Measurements from ENCODE around the gene SH3GLB1. TPM values are rescaled to one million over a fixed set of nuclear protein-coding genes. Genes with fewer than 3 reads are reported as not detected.

Gene SH3GLB1
- total RNA-seq, 1 experiment from 2014 or later: 36.6 TPM

GRCh38 chr1:86756062-86756406 is 51.7 kb downstream of the SH3GLB1 start:
- H3K9me3 Mint-ChIP-seq: no peaks in the 10 kb centered on the region

More at GRCh38 chr1:86756062-86756406, 51.7 kb downstream of the SH3GLB1 start:
- Histone ChIP-seq H2BK15ac (ENCODE audit: low read depth, low read length) (no peak overlapping the region), H2AFZ (ENCODE audit: low read length) (no peak overlapping the region), H4K20me1 (ENCODE audit: control insufficient read depth, insufficient read depth, insufficient read length) (no peaks in the 10 kb centered on the region), H3K14ac (ENCODE audit: insufficient read depth, low read length) (no peak overlapping the region), H3K23me2 (ENCODE audit: insufficient read length, low read depth, low read length, poor library complexity, severe bottlenecking) (no peaks in the 10 kb centered on the region), H4K8ac (replicated peaks; ENCODE audit: insufficient read length, low read depth, low read length) (no peak overlapping the region), H3K4me1 (ENCODE audit: insufficient read depth, low read length) (peaks cover 5% of the 10 kb centered on the region; the same call in 1 of the 2 replicates), H3K79me2 (ENCODE audit: insufficient read depth, low read length) (no peaks in the 10 kb centered on the region), H4K5ac (ENCODE audit: insufficient read length, low read depth, low read length) (no peak overlapping the region), H2BK20ac (ENCODE audit: low read depth, low read length, poor library complexity, severe bottlenecking) (no peak overlapping the region), H3K18ac (ENCODE audit: insufficient read length, low read depth, low read length) (no peak overlapping the region), H3K4me2 (ENCODE audit: insufficient read depth, insufficient read length, low read length) (no peak overlapping the region), H3K9me3 (ENCODE audit: control insufficient read depth, low read depth, low read length) (no peaks in the 10 kb centered on the region), H3T11ph (ENCODE audit: low read length) (no peak overlapping the region), H2BK5ac (ENCODE audit: insufficient read length, low read length) (no peak overlapping the region), H3K56ac (ENCODE audit: insufficient read length, low read depth, low read length) (no peak overlapping the region), H2BK120ac (ENCODE audit: low read depth, low read length, poor library complexity, severe bottlenecking) (no peak overlapping the region), H3K79me1 (ENCODE audit: insufficient read depth, low read depth, low read length, poor library complexity, severe bottlenecking) (no peaks in the 10 kb centered on the region), H3K4ac (ENCODE audit: low read depth, low read length) (no peak overlapping the region), H2BK12ac (ENCODE audit: insufficient read length, low read depth, low read length) (no peak overlapping the region), H3K27ac (ENCODE audit: insufficient read length, low read depth, low read length) (no peak overlapping the region), H2AK5ac (ENCODE audit: insufficient read length, low read length) (no peak overlapping the region), H3K23ac (ENCODE audit: insufficient read length, low read depth, low read length) (no peak overlapping the region), H3K27me3 (ENCODE audit: insufficient read depth, low read length) (no peaks in the 10 kb centered on the region), H4K91ac (ENCODE audit: insufficient read length, low read depth, low read length) (no peak overlapping the region), H3K9ac (ENCODE audit: extremely low read depth, insufficient read length, low read length) (no peak overlapping the region)
- Mint-ChIP-seq H3K27me3 (ENCODE audit: low read depth) (no peaks in the 10 kb centered on the region), H3K27ac (peak overlapping the region in 1 of 3 experiments; percentile 40; a peak in 1 of 7 replicates), H3K36me3 (ENCODE audit: insufficient read depth in 1 of 3, low read depth in 3 of 3) (no peaks in the 10 kb centered on the region), H3K4me3 (no peak overlapping the region), H3K4me1 (peaks cover 19 to 20% of the 10 kb centered on the region in 2 experiments)
- DNase-seq: no peak
- TF ChIP-seq CTCF (conservative IDR thresholded peaks at IDR 0.05): no peak

Data from H9 (cell line).